GM19035 (cell line): ENCODE measurements around the gene LRRN3.
A peak's percentile ranks its signal among the peaks of the same experiment; 100 is the strongest.
"Not testable (repeated sequence)": the region's sequence is repeated elsewhere in the genome, so short reads cannot be mapped to it uniquely, and the experiment has no call there.

Experiments
- ATAC-seq: cut with Tn5 transposase; IDR thresholded peaks from one replicate; pipeline ENCODE4 v1.9.1; 2021; ENCODE audit not compliant: unreplicated experiment

LRRN3 gene

DNA sequence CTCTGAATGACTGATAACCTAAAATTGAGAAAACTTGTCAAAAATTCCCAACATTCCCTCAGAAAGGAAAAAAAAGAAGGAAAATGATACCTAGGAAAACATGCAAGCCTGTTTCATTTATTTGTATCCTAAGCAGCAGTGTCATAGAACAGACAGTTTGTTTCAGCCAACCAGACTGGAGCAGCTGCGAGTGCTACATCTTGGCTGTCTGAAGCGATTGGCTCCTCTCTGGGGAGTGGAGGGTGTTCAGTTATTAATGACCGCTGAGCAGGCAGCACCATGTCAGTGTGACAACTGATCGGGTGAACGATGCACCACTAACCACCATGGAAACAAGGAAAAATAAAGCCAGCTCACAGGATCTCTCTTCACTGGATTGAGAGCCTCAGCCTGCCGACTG is at the start of gene LRRN3:
TSS of gene LRRN3 (plus strand) at position 282 of the 400 bp plus-strand sequence. CDS start 31,646 bp downstream, outside the sequence.
- no peak for ATAC-seq

DNA sequence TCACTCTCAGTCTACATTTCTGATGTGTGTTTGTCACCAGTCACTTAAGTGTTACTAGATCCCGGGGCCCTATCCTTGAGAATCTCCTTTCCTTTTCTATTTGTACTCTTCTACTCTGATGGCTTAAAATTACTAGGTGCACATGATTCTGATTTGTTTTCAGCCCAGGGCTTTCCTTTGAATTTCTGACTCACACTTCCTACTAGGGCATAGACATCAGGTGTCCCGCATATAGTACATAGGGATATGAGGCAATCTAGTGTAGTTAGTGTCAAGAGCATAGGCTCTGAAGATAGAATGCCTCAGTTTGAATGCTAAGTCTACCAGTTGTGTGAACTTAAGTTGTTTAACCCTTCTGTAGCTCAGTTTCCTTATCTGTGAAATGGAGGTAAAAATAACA is 49.4 kb upstream of the LRRN3 start:
- no peak for ATAC-seq

DNA sequence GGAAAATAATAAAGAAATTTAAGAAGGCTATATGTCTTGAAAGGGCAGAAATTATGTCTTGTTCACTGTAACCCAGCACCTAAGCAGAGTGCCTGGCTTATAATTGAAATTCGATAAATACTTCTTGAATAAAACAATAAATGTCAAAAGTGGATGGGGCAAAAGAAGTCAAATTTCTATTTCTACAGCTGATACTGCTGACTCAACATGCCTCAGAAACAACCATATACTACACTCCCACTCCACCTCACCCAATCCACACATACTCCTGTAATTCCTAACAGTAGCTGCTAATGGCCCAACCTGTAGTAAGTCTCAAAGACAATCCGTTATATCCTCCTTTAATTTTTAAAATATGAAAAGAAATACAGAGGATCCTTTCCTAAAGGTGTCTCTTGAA is 48.1 kb upstream of the LRRN3 start:
- no peak for ATAC-seq

DNA sequence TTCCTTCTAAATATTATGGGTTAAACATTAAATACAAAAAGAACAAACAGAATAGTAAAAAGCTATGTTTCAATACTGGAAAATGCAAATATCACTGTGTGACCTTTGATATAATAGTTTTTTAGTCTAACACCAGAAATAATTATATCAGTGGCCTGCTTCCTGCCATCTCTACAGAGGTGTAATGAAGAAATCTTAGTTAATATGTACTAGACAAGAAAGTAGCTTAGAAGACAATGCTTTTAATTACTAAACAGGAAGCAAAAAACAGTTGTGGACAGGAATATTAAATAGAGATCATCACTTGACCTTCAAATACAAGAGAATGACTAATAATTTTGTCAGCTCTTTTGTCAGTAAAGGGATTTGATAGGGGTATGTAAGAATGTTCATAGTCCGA is 47.4 kb upstream of the LRRN3 start:
- ATAC-seq: peak; percentile 55

DNA sequence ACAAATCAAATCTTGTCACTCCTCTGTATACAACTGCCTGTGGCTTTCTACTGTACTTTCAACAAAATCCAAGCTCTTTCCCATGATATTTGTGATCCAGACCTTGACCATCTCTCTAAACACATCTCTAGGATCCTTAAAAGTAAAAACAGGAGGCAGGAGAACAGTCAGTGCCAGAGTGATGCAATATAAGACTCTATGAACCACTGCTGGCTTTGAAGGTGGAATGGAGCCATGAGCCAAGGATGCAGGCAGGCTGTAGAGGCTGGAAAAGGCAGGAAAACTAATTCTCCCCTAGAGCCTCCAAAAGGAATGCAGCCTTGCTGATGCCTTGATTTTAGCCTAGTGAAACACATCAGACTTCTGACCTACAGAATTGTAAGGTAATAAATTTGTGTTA is 45.5 kb upstream of the LRRN3 start:
- no peak for ATAC-seq

DNA sequence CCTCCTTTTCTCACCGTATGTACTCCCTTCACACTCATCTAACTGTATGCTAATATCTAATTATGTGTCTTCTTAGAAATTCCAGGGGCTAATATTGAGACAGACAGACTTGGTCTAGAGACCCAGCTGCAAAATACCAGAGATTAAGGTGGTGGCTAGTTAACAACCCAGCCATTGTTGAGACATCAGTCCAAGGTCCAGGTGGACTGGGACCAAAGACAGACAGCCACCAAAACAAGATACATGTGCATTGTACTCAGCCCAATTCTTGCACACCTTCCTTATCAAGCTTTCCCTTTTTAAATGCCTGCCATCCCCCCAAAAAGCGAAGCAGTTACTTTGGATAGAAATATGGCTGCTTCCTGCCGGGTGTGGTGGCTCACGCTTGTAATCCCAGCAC is 43.3 kb upstream of the LRRN3 start:
- no peak for ATAC-seq

DNA sequence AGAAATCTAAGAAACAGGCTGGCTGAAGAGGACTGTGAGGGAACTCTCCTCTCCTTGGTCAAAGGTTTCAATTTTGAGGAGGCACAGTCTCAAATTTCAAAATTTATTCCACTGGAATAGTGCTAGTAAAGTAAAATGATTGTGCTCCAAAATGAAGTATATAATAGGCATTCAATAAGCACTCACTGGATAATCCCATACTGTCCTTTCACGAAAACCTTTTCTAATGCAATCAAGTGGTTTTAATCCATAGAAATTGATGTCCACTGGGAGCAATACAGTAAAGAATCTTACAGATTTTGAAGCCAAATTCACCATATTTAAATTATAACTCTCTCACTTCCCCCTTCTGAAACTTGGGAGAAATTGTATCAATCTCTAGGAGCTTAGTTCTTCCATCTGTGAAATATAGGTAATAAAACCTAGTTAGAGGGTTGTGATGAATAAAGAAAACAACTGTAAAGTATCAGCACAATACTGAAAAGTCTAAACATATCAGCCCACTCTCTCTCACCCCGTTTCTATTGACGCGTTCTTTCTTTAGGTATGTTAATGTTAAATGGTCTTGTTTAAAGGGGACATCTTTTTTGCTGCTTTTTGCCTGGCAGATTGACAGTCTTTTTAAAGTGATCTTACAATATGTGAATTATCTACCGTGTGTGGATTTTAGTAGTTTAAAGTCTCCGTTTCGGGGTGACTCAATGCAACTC is 40.8 kb upstream of the LRRN3 start:
- no peak for ATAC-seq

DNA sequence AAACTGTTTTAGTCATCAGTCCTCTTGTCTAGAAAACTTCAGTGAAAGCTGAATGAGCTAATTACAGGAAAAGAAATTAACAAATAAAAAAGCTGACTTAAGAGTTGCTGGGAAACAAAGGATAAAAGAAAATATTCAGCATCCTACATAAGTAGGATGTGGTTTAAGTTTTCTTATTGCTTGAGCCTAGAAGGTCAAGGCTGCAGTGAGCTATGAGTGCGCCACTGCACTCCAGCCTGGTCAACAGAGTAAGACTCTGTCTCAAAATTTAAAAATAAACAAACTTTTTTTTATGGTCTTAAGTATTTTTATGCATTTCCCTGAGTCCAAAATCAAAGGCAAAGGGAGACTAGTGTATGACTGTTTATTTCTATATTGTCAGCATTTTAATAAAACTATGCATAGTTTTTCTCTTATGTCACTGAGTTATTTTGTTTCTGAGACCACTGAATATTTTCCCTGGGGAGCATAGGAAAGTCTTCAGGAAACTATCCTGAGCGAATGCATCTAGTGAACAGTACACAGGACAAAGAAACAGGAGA is 40.0 kb upstream of the LRRN3 start:
- ATAC-seq: no peak

DNA sequence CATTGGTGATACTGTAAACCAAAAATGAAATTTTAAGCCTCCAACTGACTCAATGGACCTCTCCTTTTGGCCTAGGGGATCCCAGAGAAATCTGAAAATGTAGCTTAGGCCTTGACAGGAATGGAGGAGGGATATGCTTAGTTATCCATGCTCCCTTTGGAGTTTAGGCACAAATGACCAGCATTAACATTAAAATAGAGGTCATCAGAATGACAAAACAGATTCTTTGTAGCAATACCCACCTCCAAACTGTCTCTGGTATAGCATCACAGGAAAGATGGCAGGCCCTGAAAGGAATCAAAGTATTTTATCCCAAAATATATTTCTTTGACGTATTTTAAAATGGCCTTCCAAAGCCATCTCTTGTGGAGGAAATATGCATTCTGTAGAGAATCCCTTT is 39.1 kb upstream of the LRRN3 start:
- no peak for ATAC-seq

DNA sequence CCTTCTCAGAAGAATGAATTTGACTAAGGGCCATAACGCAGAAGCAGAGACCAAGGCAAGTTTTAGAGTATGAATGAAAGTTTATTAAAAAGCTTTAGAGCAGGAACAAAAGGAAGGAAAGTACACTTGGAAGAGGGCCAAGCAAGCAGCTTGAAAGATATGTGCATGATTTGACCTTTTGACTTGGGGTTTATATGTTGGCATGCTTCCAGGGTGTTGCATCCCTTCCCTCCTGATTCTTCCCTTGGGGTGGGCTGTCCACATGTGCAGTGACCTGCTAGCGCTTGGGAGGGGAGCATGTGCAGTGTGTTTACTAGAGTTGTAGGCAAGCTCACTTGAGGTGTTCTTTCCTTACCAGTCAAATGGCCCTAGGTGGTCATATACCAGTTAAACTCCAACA is 37.9 kb upstream of the LRRN3 start:
- no peak for ATAC-seq

DNA sequence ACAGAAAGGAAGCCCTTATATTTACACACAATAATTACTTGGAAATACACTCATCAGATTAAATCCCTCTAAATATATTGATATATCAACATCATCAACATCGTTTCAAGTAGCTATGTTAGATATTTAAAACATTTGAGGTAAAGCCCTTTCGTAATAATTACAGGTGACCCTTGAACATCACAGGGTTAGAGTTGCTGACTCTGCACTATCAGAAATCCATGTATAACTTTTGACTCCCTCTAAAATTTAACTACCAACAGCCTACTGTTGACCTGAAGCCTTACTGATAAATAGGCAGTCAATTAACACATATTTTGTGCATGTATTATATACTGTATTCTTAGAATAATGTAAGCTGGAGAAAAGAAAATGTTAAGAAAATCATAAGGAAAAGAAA is 34.6 kb upstream of the LRRN3 start:
- ATAC-seq: no peak

DNA sequence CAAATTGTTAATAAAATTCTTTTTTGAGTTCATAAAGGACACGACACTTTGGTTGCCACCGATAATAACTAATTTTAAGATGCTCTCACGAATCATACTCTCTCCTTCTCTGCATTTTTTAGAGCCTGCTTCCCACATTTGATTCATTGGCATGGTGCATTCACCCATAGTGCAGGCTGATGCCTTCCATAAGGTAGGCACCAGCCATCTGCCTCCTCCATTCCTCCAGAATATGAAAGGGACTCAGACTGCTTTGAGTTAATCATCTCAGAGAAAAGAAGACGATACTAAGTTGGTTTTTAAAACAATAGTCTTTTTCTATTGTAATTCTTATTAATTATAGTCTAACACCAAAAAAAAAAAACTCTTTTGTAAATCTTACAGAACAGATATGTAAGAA is 33.9 kb upstream of the LRRN3 start:
- no peak for ATAC-seq

DNA sequence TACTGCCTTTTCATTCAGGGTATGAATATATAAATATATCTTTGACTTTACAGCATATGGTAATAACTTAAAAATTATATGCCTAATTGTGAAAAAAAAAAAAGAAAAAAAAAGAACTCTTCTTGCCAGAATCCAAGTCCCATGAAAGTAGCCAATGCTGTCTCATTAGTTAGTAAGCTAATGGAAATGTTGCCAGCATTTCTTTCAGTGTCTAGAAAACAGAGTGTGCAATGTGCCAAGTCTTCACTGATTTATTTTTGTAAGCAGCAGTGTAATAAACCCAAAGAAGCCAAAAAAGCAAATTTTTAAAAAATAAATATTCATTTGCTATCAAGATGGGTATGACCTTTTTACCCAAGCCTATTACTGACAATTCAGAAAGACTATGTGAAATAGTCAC is 31.1 kb upstream of the LRRN3 start:
- ATAC-seq: no peak

DNA sequence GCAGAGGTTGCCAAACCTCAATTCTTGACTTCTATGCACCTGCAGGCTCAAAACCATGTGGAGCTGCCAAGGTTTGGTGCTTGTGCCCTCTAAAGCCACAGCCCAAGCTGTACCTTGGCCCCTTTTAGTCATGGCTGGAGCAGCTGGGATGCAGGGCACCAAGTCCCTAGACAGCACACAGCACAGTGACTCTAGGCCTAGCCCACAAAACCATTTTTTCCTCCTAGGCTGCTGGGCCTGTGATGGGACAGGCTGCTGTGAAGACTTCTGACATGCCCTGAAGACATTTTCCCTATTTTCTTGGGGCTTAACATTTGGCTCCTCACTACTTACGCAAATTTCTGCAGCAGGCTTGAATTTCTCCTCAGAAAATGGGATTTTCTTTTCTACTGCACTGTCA is 27.8 kb upstream of the LRRN3 start:
- no peak for ATAC-seq

DNA sequence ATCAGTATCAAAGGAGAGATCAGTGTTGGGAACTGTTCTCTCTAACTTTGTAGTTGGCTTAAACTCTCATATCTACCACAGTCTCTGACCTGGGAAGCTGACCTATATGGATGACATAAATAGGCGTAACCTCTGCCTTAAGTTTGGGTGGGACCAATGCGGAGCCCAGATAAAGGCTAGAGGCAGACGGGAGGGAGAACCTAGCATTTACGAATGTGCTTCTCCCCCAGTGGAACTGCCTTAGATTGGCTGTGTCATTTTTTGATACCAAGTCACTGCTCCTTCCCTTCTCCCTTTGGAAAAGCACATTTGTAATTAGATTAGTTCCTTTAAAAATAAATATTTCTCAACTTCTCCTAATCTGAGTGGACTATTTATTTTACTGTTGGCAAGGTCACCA is 23.7 kb upstream of the LRRN3 start:
- no peak for ATAC-seq

DNA sequence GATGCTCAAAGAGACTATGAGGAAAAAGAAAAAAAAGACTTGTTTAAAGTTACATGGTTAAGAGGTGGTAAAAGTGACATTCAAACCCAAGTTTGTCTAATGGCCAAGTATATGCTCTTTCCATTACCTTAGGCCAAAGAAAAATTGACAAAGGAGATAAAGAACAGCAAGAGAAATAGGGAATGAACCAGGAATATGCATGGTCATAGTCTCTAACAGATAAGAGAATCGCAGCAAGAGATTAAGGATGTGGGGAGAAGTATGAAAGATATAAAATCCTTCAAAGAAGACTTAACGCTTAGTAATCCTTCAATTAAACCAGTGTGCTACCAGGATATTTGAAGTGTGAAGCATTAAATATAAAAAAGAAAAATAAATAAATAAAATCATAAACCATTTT is 23.2 kb upstream of the LRRN3 start:
- ATAC-seq: no peak

DNA sequence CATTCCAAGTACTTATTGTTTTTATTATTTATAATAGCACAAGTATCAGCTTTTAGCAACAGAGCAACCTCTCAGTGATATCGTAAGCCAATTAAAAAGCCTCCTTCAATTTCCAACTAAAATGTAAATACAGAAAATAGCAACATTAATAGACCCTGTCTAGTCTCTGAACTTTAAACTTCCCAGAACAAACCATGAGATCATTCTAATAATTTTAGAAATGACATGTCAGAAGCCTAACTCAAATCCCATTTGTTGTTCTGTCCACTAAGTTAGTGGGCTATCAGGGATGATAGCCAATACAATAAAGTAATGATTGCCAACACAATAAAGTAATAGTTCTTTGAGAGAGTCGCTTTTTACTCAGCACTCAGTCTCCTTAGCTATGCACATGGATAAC is 22.3 kb upstream of the LRRN3 start:
- no peak for ATAC-seq

DNA sequence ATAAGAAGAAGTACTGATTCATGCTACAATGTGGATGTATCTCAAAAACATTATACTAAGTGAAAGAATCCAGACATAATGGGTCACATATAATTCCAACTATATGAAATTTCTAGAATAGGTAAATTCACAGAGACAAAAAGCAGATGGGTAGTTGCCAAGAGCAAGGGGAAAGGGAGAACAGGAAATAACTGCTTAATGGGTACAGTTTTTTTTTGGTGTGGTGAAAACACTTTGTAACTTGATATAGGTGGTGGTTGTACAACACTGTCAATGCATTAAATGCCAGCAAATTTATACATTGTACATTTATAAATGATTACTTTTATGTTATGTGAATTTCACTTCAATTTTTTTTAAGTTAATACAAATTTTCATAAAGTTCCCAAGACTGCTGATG is 19.4 kb upstream of the LRRN3 start:
- ATAC-seq: no peak

DNA sequence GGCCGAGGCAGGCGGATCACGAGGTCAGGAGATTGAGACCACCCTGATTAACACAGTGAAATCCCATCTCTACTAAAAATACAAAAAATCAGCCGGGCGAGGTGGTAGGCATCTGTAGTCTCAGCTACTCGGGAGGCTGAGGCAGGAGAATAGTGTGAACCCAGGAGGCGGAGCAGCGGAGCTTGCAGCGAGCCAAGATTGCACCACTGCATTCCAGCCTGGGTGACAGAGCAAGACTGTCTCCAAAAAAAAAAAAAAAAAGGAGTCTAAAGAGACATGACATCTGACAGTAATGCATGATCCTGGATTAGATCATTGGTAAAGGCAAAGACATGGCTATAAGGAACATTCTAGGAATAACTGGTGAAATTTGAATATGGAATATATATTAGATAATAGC is 18.3 kb upstream of the LRRN3 start:
- ATAC-seq: not testable (repeated sequence)

DNA sequence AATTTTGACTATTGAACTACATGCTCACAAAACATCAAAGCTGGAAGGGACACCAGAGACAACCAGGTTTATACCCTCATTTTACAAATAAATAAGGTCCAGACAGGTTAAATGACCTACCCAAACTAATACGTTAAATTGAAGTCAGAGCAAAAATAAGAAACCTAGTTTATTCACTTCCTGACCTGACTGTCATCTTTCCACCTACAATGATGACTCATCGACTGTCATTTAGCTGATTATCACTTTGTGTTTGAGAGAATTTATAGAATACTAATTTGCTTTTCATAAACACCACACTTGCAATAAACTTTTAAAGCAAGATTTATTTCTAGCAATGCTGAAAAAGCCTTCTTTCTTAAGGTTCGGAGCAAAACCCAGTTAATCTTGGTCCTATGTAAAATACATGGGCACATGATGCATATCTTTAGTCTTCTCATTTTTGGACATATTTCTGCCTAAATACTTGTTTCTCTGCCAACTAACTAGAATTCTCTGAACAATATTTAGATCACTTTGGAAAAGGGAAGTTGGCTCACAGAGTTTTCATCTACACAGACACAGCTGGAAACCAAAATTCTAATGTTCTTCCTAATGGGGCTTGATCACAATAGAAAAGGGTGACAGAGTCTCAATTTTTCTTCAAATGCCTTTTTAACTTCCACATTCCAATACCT is 16.7 kb upstream of the LRRN3 start:
- no peak for ATAC-seq

DNA sequence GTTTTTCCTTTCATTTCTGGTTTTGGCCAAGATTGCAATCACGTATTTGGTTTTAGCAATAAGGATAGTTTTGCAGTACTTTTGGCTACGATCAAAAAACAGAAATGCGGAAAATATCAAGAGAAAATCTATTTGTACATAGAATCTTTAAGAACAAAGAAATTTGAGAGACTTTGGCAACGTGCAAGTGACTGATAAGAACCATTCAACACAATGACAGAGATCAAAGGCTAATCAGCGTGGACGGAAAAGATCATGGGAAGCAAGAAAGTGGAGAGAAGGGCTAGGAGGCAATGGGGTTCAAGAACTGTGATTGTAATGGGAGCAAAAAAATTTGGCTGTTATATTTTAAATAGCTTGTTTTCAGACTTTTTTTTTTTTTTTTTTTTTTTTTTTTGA is 16.2 kb upstream of the LRRN3 start:
- no peak for ATAC-seq

DNA sequence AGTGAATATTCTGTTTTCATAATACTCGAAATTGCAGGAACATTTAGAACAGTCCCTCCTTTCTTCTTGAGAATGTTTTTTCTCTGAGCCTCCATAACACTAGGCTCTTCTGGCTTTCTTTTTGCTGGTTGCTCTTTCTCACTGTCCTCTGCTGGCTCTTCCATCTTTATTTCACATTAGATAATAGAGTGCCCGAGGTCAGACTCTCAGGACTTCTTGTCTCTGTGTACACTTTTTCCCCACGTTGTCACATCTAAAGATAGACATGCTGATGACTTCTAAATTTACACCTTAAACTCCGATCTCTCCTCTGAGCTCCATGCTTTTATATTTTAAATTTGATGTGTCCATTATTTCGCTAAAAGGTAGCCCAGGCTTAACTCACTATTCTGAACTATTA is 15.4 kb upstream of the LRRN3 start:
- no peak for ATAC-seq

DNA sequence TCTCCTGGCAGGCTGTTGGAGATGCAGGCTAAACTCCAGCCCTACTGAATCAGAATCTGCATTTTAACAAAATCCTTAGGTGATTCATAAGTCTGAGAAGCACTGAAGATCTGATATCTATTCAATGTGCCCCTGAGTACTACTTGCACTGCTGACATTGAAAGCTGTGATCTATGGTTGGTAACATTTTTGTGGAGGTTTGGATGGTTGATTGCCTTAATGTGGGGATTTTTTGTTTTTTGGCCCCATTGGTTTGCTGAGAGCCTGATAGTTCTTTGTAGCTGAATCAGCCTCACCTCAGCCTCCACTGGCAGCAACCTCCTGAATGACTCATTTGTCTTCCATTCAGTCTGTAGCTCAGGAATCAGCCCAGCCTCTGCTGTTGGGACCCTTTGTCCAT is 14.7 kb upstream of the LRRN3 start:
- ATAC-seq: no peak
